Right lobe of liver (tissue), 6 donors: ENCODE measurements around the gene METTL23. TPM values are rescaled to one million over a fixed set of nuclear protein-coding genes. Genes with fewer than 3 reads are reported as not detected.
A peak's percentile ranks its signal among the peaks of the same experiment; 100 is the strongest.

Experiments used
- ATAC-seq, 4 donors: fragments of 200-7000 bp; cut with Tn5 transposase; one replicate each; pipeline ENCODE4 v1.9.1; 2020; ENCODE audit warnings: mild to moderate bottlenecking in 4 of 4, moderate library complexity in 4 of 4
- DNase-seq, 3 donors: peaks; one replicate each; pipeline ENCODE4 v3.0.0-alpha.2; 2020
- H3K27ac ChIP-seq, 3 donors: fragments of 200-600 bp; one replicate each; pipeline ENCODE4 v1.8.0; 2022
- H3K27me3 ChIP-seq, 2 donors: fragments of 200-600 bp; one replicate each; pipeline ENCODE4 v1.8.0; 2022
- H3K36me3 ChIP-seq, 4 donors: fragments of 200-600 bp; sonication (generic) in 1 of 4; one replicate each; pipeline versions ENCODE4 v1.5.1 to v1.8.0; 2017 to 2022; ENCODE audit warnings: control low read depth in 1 of 4
- H3K4me1 ChIP-seq, 4 donors: fragments of 200-600 bp; sonication (generic) in 1 of 4; one replicate each; pipeline versions ENCODE4 v1.5.1 to v1.8.0; 2017 to 2022; ENCODE audit warnings: control low read depth in 1 of 4
- H3K4me3 ChIP-seq, 3 donors: fragments of 200-600 bp; one replicate each; pipeline ENCODE4 v1.8.0; 2022
- H3K9me3 ChIP-seq, 4 donors: fragments of 200-600 bp; sonication (generic) in 1 of 4; one replicate each; pipeline versions ENCODE4 v1.5.1 to v1.8.0; 2017 to 2022; ENCODE audit warnings: control low read depth in 1 of 4
- POLR2A ChIP-seq: fragments of 450-650 bp; IDR thresholded peaks from one replicate; pipeline ENCODE4 v1.6.1; 2017; ENCODE audit warnings: antibody characterized with exemption, mild to moderate bottlenecking
- WGBS: methylation state at CpG from one replicate; pipeline ENCODE4 v1.1.6; 2018; ENCODE audit warnings: low coverage, low lambda C conversion rate; ENCODE audit not compliant: insufficient coverage; ENCODE audit errors: missing lambda C conversion rate; 5-methylcytosine and 5-hydroxymethylcytosine counted together
- intact Hi-C, 2 donors: fragments of 100-400 bp; cut with DNase I; formaldehyde crosslinking; loops; one replicate each; pipeline versions ENCODE4 v1.11.2 to v1.14.1; 2022
- total RNA-seq, 6 experiments: library from RNA; depleted of rRNA in 2 of 6; stranded (reverse); fragments of >200 nt in 2 of 6; fragmentation: NEBNext Ultra II Directional in 3 of 6; extraction: Animal tissue kit (Norgen Biotek cat#: 25700) in 3 of 6; gene quantifications; one replicate each; pipeline versions ENCODE4 v1.1.0 to v1.2.4, GENCODE V29; 2016 to 2023
- TF ChIP-seq, protein P1 (sequence below), 4 donors: fragments of 200-600 bp in 3 of 4; fragments of 450-650 bp in 1 of 4; IDR thresholded peaks; one replicate each; pipeline versions ENCODE4 v1.5.1 to v1.8.0; 2016 to 2022; ENCODE audit warnings: antibody characterized with exemption in 4 of 4, mild to moderate bottlenecking in 2 of 4
- donor health status: DM: no; HTN: yes; CAD: no.
- donor health status: DM: no; HTN: no; CAD: no.
- donor health status: DM: no; HTN: no; CAD: no.
- donor health status: DM: no; HTN: yes; CAD: no.
- donor health status: DM: no; HTN: yes; CAD: no.

Gene METTL23
- total RNA-seq, 6 experiments from 2014 or later, result 16.0 to 25.0 (median 18.7) TPM

DNA sequence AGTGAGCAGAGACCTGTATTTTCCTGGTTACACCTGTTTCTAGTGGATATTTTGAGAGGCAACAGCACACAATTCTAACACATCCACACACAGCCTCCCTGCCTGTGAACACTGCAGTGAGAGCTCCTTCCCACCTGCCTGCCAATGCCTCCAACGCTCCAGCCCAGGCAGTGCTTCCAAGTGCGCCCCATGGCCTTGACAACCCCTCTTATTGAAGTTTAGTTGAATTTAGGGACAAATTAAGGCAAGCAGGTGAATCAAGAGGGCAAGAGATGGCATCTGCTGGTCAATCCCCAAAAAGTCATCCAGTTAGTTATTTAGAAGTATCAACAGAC lies 11.2 kb upstream of the METTL23 start:
- ATAC-seq (no peak), DNase-seq (no peak)
- no peaks in the 10 kb centered on the region for H3K27me3 ChIP-seq
- TF ChIP-seq, protein P1, sequence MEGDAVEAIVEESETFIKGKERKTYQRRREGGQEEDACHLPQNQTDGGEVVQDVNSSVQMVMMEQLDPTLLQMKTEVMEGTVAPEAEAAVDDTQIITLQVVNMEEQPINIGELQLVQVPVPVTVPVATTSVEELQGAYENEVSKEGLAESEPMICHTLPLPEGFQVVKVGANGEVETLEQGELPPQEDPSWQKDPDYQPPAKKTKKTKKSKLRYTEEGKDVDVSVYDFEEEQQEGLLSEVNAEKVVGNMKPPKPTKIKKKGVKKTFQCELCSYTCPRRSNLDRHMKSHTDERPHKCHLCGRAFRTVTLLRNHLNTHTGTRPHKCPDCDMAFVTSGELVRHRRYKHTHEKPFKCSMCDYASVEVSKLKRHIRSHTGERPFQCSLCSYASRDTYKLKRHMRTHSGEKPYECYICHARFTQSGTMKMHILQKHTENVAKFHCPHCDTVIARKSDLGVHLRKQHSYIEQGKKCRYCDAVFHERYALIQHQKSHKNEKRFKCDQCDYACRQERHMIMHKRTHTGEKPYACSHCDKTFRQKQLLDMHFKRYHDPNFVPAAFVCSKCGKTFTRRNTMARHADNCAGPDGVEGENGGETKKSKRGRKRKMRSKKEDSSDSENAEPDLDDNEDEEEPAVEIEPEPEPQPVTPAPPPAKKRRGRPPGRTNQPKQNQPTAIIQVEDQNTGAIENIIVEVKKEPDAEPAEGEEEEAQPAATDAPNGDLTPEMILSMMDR (IDR thresholded peaks at IDR 0.05), result no peak
- TF ChIP-seq POLR2A, result no peak
- no peaks in the 10 kb centered on the region for H3K9me3 ChIP-seq
- intact Hi-C loops, result no loop called here
- H3K4me3 ChIP-seq, result no peak overlapping the region
- WGBS, result no CpG with 5 or more reads among the region's 2 CpGs
- no peak overlapping the region for H3K27ac ChIP-seq
- peaks cover 0 to 9% (median 0%) of the 10 kb centered on the region in 4 donors for H3K4me1 ChIP-seq
- H3K36me3 ChIP-seq, result peaks cover 9 to 71% (median 33%) of the 10 kb centered on the region in 4 donors

DNA sequence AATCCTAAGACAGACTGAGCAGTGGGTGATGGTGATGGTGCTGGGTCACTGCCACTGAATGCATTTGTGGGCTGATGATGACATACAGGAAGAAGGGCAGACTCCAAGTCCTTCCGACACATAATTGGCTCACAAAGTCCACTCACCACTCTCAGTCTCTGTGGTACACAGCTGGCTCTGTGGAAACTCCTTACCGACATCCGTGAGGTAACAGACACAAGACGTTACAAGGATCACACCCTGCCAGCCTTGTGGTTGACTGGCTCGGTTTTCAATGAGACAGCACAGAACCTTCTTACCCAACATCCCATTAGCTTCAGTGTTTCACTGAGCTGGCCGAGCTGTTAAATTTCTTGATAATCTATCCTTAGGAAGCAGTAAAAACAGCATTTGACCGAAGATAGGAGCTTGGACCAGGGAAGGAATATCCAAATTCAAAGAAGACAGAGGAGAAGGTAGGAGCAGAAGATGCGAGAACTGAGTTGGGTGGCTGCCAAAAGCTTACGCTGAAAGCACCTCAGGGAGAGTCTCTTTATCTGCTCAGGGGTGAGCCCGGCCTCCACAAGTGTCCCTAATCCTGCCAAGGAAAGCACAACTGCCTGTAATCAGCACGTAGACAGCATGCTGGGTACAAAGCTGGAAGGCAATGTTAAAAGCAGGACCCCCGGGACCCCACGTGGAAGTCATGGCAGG lies 10.3 kb upstream of the METTL23 start:
- ATAC-seq (peak; percentile 42 to 72 (median 58)), DNase-seq (no peak)
- peaks cover 10 to 79% (median 40%) of the 10 kb centered on the region in 4 donors for H3K36me3 ChIP-seq
- 64% methylated on average over 8 of the region's 13 CpGs for WGBS
- H3K27ac ChIP-seq, result peak overlapping the region in 2 of 3 donors; percentile 24 to 36
- H3K9me3 ChIP-seq, result no peaks in the 10 kb centered on the region
- no peak for TF ChIP-seq POLR2A
- TF ChIP-seq, protein P1 (IDR thresholded peaks at IDR 0.05), result no peak
- H3K4me3 ChIP-seq, result no peak overlapping the region
- no peaks in the 10 kb centered on the region for H3K27me3 ChIP-seq
- intact Hi-C loops, result no loop called here
- H3K4me1 ChIP-seq, result peaks cover 0 to 6% (median 0%) of the 10 kb centered on the region in 4 donors

DNA sequence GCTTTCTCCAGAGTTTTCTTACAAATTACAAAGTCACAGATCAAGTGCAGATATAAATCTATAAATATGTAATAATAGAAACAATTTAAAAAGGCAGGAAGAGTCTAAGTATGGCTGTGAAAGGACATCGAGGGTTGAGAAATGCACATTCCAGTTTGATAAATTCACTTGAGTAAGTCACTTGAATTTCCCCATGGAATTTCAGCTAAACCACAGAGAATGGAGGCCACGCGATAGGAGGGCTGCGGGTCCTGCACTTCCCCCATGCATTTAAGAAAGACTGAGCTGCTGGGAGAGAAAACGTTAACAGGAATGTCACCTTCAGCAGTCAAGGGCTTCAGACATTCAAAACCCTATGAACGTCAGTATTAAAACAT lies 9.8 kb upstream of the METTL23 start:
- Histone ChIP-seq H3K36me3 (peaks cover 10 to 85% (median 45%) of the 10 kb centered on the region in 4 donors), H3K9me3 (no peaks in the 10 kb centered on the region), H3K4me3 (no peak overlapping the region), H3K4me1 (peaks cover 0 to 4% (median 0%) of the 10 kb centered on the region in 4 donors), H3K27ac (peak overlapping the region in 2 of 3 donors; percentile 24 to 36), H3K27me3 (no peaks in the 10 kb centered on the region)
- DNase-seq (no peak), ATAC-seq (no peak)
- TF ChIP-seq, protein P1 (IDR thresholded peaks at IDR 0.05), result no peak
- no peak for TF ChIP-seq POLR2A
- intact Hi-C loops, result no loop called here
- 73% methylated on average over 4 of the region's 6 CpGs for WGBS

DNA sequence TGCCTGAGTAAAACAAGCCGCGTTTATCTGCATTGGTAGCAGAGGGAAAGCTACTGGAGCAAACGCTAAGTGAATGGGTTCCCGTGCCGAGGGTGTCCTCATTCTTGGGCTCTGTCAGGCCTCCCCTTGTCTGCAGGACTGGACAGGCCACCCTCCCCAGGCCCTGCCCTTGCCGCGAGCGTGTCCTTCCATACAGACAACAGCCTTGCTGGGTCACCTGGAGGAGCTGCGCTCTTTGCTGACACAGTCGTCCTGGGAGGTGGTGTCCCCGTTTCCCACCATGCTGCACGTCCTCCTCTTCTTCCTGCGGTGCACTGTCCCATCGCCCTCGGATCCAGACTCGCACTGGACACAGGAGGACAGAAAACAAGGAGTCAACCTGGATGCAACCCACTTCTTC lies 8.1 kb upstream of the METTL23 start:
- WGBS, result 91% methylated on average over 12 of the region's 16 CpGs
- no peak overlapping the region for H3K4me3 ChIP-seq
- no peak for DNase-seq

More for the DNA sequence above, 8.1 kb upstream of the METTL23 start:
- no peak for ATAC-seq
- Histone ChIP-seq H3K36me3 (peaks cover 10 to 93% (median 56%) of the 10 kb centered on the region in 4 donors), H3K27me3 (no peaks in the 10 kb centered on the region), H3K9me3 (no peaks in the 10 kb centered on the region), H3K4me1 (peaks cover 0 to 4% (median 0%) of the 10 kb centered on the region in 4 donors), H3K27ac (no peak overlapping the region)
- TF ChIP-seq POLR2A, result no peak
- TF ChIP-seq, protein P1 (IDR thresholded peaks at IDR 0.05), result no peak
- intact Hi-C loops, result no loop called here
